ENCODE data around the gene PHF20. TPM values are rescaled to one million over a fixed set of nuclear protein-coding genes. Genes with fewer than 3 reads are reported as not detected.

PHF20 gene
- total RNA-seq, 1 donor from 2014 or later: 35.9 TPM

GRCh38 chr20:35883336-35883777 lies 111.5 kb downstream of the PHF20 start:
- Histone ChIP-seq H3K9me3 (replicated peaks) (no peaks in the 10 kb centered on the region), H3K4me1 (peaks cover 25% of the 10 kb centered on the region), H3K27me3 (ENCODE audit: low read depth) (no peaks in the 10 kb centered on the region), H3K27ac (replicated peaks) (peak overlapping the region; percentile 29), H3K36me3 (peaks cover 2% of the 10 kb centered on the region), H3K4me3 (no peak overlapping the region)
- no peak for TF ChIP-seq CTCF (IDR thresholded peaks at IDR 0.05; ENCODE audit: borderline replicate concordance)
- intact Hi-C loops (cut with micrococcal nuclease): loop anchor here (10.0 kb wide), 1 partner anchor 149 kb away; no protein-coding TSS in a partner anchor
- no peak for DNase-seq

GRCh38 chr20:35883778-35884540 lies 112.1 kb downstream of the PHF20 start:
- peak overlapping the region; percentile 29 for H3K27ac ChIP-seq (replicated peaks)
- peak; percentile 83 for TF ChIP-seq CTCF (IDR thresholded peaks at IDR 0.05; ENCODE audit: borderline replicate concordance)
- H3K4me1 ChIP-seq: peaks cover 25% of the 10 kb centered on the region
- peak; percentile 52 for DNase-seq
- no peaks in the 10 kb centered on the region for H3K36me3 ChIP-seq
- H3K4me3 ChIP-seq: no peak overlapping the region
- intact Hi-C loops (cut with micrococcal nuclease): loop anchor here (10.0 kb wide), 1 partner anchor 149 kb away; no protein-coding TSS in a partner anchor
- H3K9me3 ChIP-seq (replicated peaks): no peaks in the 10 kb centered on the region
- no peaks in the 10 kb centered on the region for H3K27me3 ChIP-seq (ENCODE audit: low read depth)

- no peak overlapping the region for H3K4me3 ChIP-seq
- no peaks in the 10 kb centered on the region for H3K9me3 ChIP-seq (replicated peaks)
- H3K27me3 ChIP-seq (ENCODE audit: low read depth): no peaks in the 10 kb centered on the region
- peaks cover 25% of the 10 kb centered on the region for H3K4me1 ChIP-seq
- no peaks in the 10 kb centered on the region for H3K36me3 ChIP-seq
- intact Hi-C loops (cut with micrococcal nuclease): loop anchor here (10.0 kb wide), 1 partner anchor 150 kb away; no protein-coding TSS in a partner anchor
- no peak for DNase-seq
- H3K27ac ChIP-seq (replicated peaks): no peak overlapping the region
- peak; percentile 2 for TF ChIP-seq CTCF (IDR thresholded peaks at IDR 0.05; ENCODE audit: borderline replicate concordance)
Observed at GRCh38 chr20:35884541-35884865, 112.7 kb downstream of the PHF20 start.

- intact Hi-C loops (cut with micrococcal nuclease): loop anchor here (10.0 kb wide), 1 partner anchor 150 kb away; no protein-coding TSS in a partner anchor
- H3K4me1 ChIP-seq: peaks cover 25% of the 10 kb centered on the region
- H3K9me3 ChIP-seq (replicated peaks): no peaks in the 10 kb centered on the region
- DNase-seq: no peak
- H3K36me3 ChIP-seq: no peaks in the 10 kb centered on the region
- H3K27me3 ChIP-seq (ENCODE audit: low read depth): no peaks in the 10 kb centered on the region
- H3K27ac ChIP-seq (replicated peaks): peak overlapping the region; percentile 76
- H3K4me3 ChIP-seq: no peak overlapping the region
- TF ChIP-seq CTCF (IDR thresholded peaks at IDR 0.05; ENCODE audit: borderline replicate concordance): no peak
Observed at GRCh38 chr20:35885212-35885611, 113.4 kb downstream of the PHF20 start.

- H3K9me3 ChIP-seq (replicated peaks): no peaks in the 10 kb centered on the region
- TF ChIP-seq CTCF (IDR thresholded peaks at IDR 0.05; ENCODE audit: borderline replicate concordance): no peak
- H3K27me3 ChIP-seq (ENCODE audit: low read depth): no peaks in the 10 kb centered on the region
- H3K27ac ChIP-seq (replicated peaks): peak overlapping the region; percentile 76
- intact Hi-C loops (cut with micrococcal nuclease): loop anchor here (10.0 kb wide), 1 partner anchor 152 kb away; no protein-coding TSS in a partner anchor
- peaks cover 25% of the 10 kb centered on the region for H3K4me1 ChIP-seq
- DNase-seq: peak; percentile 57
- no peaks in the 10 kb centered on the region for H3K36me3 ChIP-seq
- no peak overlapping the region for H3K4me3 ChIP-seq
Observed at GRCh38 chr20:35886537-35886936, 114.7 kb downstream of the PHF20 start.

Data from left ventricle myocardium inferior (tissue), 1 donor.